ENCODE results near the gene CRHR1. TPM values are rescaled to one million over a fixed set of nuclear protein-coding genes. Genes with fewer than 3 reads are reported as not detected.

Gene CRHR1
- total RNA-seq, 6 donors from 2014 or later: not detected

DNA sequence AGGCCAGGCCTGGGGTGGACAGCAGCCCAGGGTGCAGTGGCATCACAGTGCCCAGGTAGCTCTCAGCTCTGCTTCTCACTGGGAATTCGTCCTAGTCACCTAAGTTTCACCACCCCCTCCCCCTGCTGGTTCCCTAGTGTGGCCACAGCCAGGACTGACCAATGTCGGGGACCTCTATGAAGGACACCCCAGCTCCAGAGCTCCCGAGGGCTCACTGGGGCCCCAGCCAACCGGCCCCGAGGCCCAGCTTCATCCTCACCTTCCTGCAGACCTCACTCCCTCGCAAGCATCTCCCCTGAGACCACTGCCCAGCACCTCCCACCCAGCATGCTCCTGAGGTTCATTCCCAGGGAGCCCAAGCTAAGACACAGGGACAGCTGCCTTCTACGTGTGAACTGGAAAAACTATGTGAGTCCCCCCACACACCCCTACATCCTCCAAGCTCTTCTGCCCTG lies 65.4 kb downstream of the CRHR1 start:
- no peak for ATAC-seq (ENCODE audit: low FRiP score in 2 of 2)
- 67 to 89% methylated on average over 1 to 4 of the region's 7 CpGs for WGBS, 2 donors

DNA sequence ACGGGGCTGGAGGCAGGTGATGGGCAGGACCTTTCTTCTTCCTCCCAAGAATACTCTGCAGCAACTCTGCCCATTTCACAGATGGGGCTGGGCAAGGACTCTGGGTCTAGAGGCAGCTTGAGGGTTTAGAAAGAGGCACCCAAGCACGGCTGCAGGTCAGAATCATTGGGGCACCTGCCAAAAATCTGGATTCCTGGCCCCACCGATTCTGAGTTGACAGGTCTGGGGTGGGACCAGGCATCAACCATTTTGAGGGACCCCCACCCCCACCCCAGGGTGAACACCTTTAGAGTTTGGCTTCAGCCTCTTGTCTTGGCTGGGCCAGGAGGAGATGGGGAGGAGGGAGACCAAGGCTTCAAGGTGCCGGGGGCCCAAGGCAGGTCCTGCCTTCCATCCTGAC lies 65.9 kb downstream of the CRHR1 start:
- H3K4me3 ChIP-seq: no peak overlapping the region
- ATAC-seq (ENCODE audit: low FRiP score in 2 of 2) (no peak), DNase-seq (no peak)
- no peaks in the 10 kb centered on the region for H3K4me1 ChIP-seq
- H3K9me3 ChIP-seq: no peaks in the 10 kb centered on the region
- no peak overlapping the region for H3K27ac ChIP-seq
- TF ChIP-seq POLR2AphosphoS5 (IDR thresholded peaks at IDR 0.05) (no peak), POLR2A (IDR thresholded peaks at IDR 0.05) (no peak), EP300 (IDR thresholded peaks at IDR 0.05) (no peak)
- TF ChIP-seq, protein P1, sequence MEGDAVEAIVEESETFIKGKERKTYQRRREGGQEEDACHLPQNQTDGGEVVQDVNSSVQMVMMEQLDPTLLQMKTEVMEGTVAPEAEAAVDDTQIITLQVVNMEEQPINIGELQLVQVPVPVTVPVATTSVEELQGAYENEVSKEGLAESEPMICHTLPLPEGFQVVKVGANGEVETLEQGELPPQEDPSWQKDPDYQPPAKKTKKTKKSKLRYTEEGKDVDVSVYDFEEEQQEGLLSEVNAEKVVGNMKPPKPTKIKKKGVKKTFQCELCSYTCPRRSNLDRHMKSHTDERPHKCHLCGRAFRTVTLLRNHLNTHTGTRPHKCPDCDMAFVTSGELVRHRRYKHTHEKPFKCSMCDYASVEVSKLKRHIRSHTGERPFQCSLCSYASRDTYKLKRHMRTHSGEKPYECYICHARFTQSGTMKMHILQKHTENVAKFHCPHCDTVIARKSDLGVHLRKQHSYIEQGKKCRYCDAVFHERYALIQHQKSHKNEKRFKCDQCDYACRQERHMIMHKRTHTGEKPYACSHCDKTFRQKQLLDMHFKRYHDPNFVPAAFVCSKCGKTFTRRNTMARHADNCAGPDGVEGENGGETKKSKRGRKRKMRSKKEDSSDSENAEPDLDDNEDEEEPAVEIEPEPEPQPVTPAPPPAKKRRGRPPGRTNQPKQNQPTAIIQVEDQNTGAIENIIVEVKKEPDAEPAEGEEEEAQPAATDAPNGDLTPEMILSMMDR (IDR thresholded peaks at IDR 0.05): no peak
- WGBS, 2 donors: 67 to 68% methylated on average over 1 to 3 of the region's 4 CpGs
- H3K36me3 ChIP-seq: no peaks in the 10 kb centered on the region
- peaks cover 0 to 4% (median 0%) of the 10 kb centered on the region in 4 donors for H3K27me3 ChIP-seq

More for the DNA sequence above, 65.4 kb downstream of the CRHR1 start:
- Histone ChIP-seq H3K4me1 (no peaks in the 10 kb centered on the region), H3K36me3 (no peaks in the 10 kb centered on the region), H3K27ac (no peak overlapping the region), H3K9me3 (no peaks in the 10 kb centered on the region), H3K27me3 (peaks cover 0 to 4% (median 0%) of the 10 kb centered on the region in 4 donors), H3K4me3 (no peak overlapping the region)
- peak in 1 of 2 donors; percentile 44 for DNase-seq
- TF ChIP-seq, protein P1 (IDR thresholded peaks at IDR 0.05): no peak
- TF ChIP-seq POLR2A (IDR thresholded peaks at IDR 0.05) (no peak), POLR2AphosphoS5 (IDR thresholded peaks at IDR 0.05) (no peak), EP300 (IDR thresholded peaks at IDR 0.05) (no peak)

DNA sequence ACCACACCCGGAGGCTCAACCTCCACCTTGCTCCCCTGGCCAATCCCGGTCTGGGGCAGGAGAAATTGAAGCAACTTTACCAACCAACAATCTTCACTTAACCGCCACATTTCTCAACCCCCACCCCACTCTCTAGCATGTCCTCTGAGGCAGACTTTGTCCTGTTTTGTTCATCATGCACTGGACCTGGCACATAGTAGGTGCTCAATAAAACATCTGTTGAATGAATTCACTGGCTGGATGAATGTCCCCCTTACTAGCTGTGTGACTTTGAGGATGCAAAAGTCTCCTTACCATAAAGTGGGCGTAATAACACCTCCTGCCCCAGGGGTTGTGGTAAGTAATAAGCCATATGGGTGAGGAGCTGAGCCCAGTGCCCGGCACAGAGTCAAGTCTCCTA lies 66.3 kb downstream of the CRHR1 start:
- ATAC-seq (ENCODE audit: low FRiP score in 2 of 2) (no peak), DNase-seq (no peak)
- no peak for TF ChIP-seq POLR2AphosphoS5 (IDR thresholded peaks at IDR 0.05)
- H3K4me1 ChIP-seq: no peaks in the 10 kb centered on the region
- peaks cover 0 to 4% (median 0%) of the 10 kb centered on the region in 4 donors for H3K27me3 ChIP-seq
- H3K4me3 ChIP-seq: no peak overlapping the region
- H3K27ac ChIP-seq: no peak overlapping the region
- no peaks in the 10 kb centered on the region for H3K36me3 ChIP-seq
- WGBS, 2 donors: 88 to 90% methylated on average over 4 to 5 of the region's 5 CpGs
- H3K9me3 ChIP-seq: no peaks in the 10 kb centered on the region

DNA sequence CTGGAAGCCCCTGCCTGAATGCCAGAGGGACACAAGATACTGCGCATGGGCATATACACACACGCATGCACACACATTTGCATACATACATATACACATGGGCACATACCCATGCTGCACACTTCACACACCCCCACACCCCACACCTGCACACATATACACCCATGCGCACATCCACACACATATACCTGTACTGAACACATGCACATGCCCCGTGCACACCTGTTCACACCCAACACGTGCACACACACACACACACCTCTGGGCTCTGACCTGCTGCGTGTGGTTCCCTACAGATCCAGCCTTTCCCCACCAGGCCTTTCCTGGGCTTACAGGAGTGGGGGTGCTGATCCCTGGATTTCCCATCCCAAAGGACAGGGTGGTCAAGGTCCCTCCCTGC lies 66.9 kb downstream of the CRHR1 start:
- H3K36me3 ChIP-seq: no peaks in the 10 kb centered on the region
- 77 to 88% methylated on average over 4 to 6 of the region's 6 CpGs for WGBS, 2 donors
- no peak overlapping the region for H3K27ac ChIP-seq
- H3K4me1 ChIP-seq: no peaks in the 10 kb centered on the region
- no peaks in the 10 kb centered on the region for H3K9me3 ChIP-seq
- TF ChIP-seq EP300 (IDR thresholded peaks at IDR 0.05) (no peak), POLR2AphosphoS5 (IDR thresholded peaks at IDR 0.05) (no peak), POLR2A (IDR thresholded peaks at IDR 0.05) (no peak)
- TF ChIP-seq, protein P1 (IDR thresholded peaks at IDR 0.05): no peak
- DNase-seq (no peak), ATAC-seq (ENCODE audit: low FRiP score in 2 of 2) (no peak)
- H3K4me3 ChIP-seq: no peak overlapping the region
- H3K27me3 ChIP-seq: peaks cover 0 to 4% (median 0%) of the 10 kb centered on the region in 4 donors

DNA sequence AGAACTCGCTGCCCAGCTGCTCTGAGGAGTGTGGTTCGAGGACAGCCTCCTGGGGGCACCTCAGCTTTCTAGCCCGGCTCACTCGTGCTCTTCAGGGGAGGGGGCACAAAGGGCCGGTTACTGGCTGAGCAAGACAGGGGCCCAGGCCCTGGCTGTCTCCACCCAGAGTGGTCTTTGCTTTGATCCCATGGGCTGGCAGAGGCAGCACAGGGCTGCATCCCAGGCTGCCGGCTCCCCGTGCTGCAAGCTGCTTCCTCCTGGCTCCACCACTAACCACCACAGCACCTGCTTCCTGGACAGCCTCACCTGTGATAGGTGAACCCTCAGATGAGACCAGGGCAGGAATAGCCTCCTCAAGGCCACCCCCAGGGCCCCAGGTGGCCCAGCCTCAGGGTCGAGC lies 67.3 kb downstream of the CRHR1 start:
- Histone ChIP-seq H3K27ac (no peak overlapping the region), H3K4me1 (no peaks in the 10 kb centered on the region), H3K27me3 (peaks cover 0 to 4% (median 0%) of the 10 kb centered on the region in 4 donors), H3K9me3 (no peaks in the 10 kb centered on the region), H3K4me3 (no peak overlapping the region), H3K36me3 (no peaks in the 10 kb centered on the region)
- ATAC-seq (ENCODE audit: low FRiP score in 2 of 2) (no peak), DNase-seq (peak in 1 of 2 donors; percentile 57)
- 36 to 40% methylated on average over 1 to 3 of the region's 8 CpGs for WGBS, 2 donors
- TF ChIP-seq POLR2AphosphoS5 (IDR thresholded peaks at IDR 0.05) (no peak), EP300 (IDR thresholded peaks at IDR 0.05) (no peak), POLR2A (IDR thresholded peaks at IDR 0.05) (no peak)
- TF ChIP-seq, protein P1 (IDR thresholded peaks at IDR 0.05): no peak

All from upper lobe of left lung (tissue), 6 donors.